Neural cell (in vitro differentiated cells): ENCODE results near the gene STT3B. TPM values are rescaled to one million over a fixed set of nuclear protein-coding genes. Genes with fewer than 3 reads are reported as not detected.

Experiments used
- H2AFZ ChIP-seq: fragments of 200-600, 300-800 bp; sonication (generic), shearing (Covaris generic); 2 replicates; pipeline ENCODE4 v1.6.0; 2014; ENCODE audit warnings: low read depth, mild to moderate bottlenecking, antibody characterized with exemption, low read length, moderate library complexity
- H3F3A ChIP-seq: fragments of 200-600 bp; shearing (Covaris generic); 2 replicates; pipeline ENCODE4 v1.6.1; 2016; ENCODE audit warnings: mild to moderate bottlenecking, moderate library complexity, mixed read lengths, antibody characterized with exemption, low read length; ENCODE audit not compliant: insufficient read depth, poor library complexity, severe bottlenecking
- H3K27ac ChIP-seq: fragments of 200-600, 300-800 bp; sonication (generic), shearing (Covaris generic); 2 replicates; pipeline ENCODE4 v1.5.1; 2014; ENCODE audit warnings: mild to moderate bottlenecking, low read length, moderate library complexity
- H3K27me3 ChIP-seq: fragments of 300-800, 200-600 bp; sonication (generic), shearing (Covaris generic); 2 replicates; pipeline ENCODE4 v1.6.0; 2014; ENCODE audit warnings: mild to moderate bottlenecking, low read depth, low read length, moderate library complexity; ENCODE audit not compliant: insufficient read depth
- H3K36me3 ChIP-seq: fragments of 300-800, 200-600 bp; sonication (generic), shearing (Covaris generic); 2 replicates; pipeline ENCODE4 v1.5.1; 2014; ENCODE audit warnings: mild to moderate bottlenecking, antibody characterized with exemption, low read length, moderate library complexity; ENCODE audit not compliant: insufficient read depth
- H3K4me2 ChIP-seq: fragments of 300-800, 200-600 bp; sonication (generic), shearing (Covaris generic); 2 replicates; pipeline ENCODE4 v1.6.0; 2014; ENCODE audit warnings: mild to moderate bottlenecking, low read length
- H3K4me3 ChIP-seq: fragments of 300-800, 200-600 bp; sonication (generic), shearing (Covaris generic); 2 replicates; pipeline ENCODE4 v1.5.1; 2014; ENCODE audit warnings: mild to moderate bottlenecking, low read length, moderate library complexity
- H3K79me2 ChIP-seq: fragments of 200-600 bp; shearing (Covaris generic); replicated peaks from 2 replicates; pipeline ENCODE4 v1.6.0; 2014; ENCODE audit warnings: mild to moderate bottlenecking, low read length, moderate library complexity; ENCODE audit not compliant: insufficient read depth
- H3K9ac ChIP-seq: fragments of 300-800, 200-600 bp; sonication (generic), shearing (Covaris generic); 2 replicates; pipeline ENCODE4 v1.6.1; 2016; ENCODE audit warnings: mild to moderate bottlenecking, low read length, mixed read lengths
- H3K9me2 ChIP-seq: fragments of 200-600 bp; shearing (Covaris generic); 2 replicates; pipeline ENCODE4 v1.6.1; 2016; ENCODE audit warnings: mild to moderate bottlenecking, low read length, mixed read lengths; ENCODE audit not compliant: insufficient read depth
- H3K9me3 ChIP-seq: fragments of 200-600, 300-800 bp; sonication (generic), shearing (Covaris generic); 2 replicates; pipeline ENCODE4 v1.6.1; 2016; ENCODE audit warnings: mild to moderate bottlenecking, mixed run types, low read length, moderate library complexity, mixed read lengths
- H4K20me1 ChIP-seq: fragments of 200-600 bp; shearing (Covaris generic); 2 replicates; pipeline ENCODE4 v1.6.1; 2016; ENCODE audit warnings: mild to moderate bottlenecking, mixed run types; ENCODE audit not compliant: insufficient read depth
- CTCF ChIP-seq: fragments of 450-650 bp; IDR thresholded peaks from 2 replicates; pipeline ENCODE4 v1.5.1; 2014; ENCODE audit warnings: antibody characterized with exemption, mild to moderate bottlenecking, moderate library complexity; ENCODE audit not compliant: poor library complexity, severe bottlenecking
- EP300 ChIP-seq: fragments of 450-650 bp; conservative IDR thresholded peaks from 2 replicates; pipeline ENCODE4 v1.6.1; 2014; ENCODE audit warnings: antibody characterized with exemption, mild to moderate bottlenecking, moderate library complexity; ENCODE audit not compliant: poor library complexity, severe bottlenecking
- EZH2 ChIP-seq: fragments of 200-600, 300-800 bp; shearing (Covaris generic), sonication (generic); IDR thresholded peaks from 2 replicates; pipeline ENCODE4 v1.6.1; 2014; ENCODE audit warnings: antibody characterized with exemption, low read length, borderline replicate concordance, mild to moderate bottlenecking; ENCODE audit not compliant: insufficient read depth, poor library complexity, severe bottlenecking
- MXI1 ChIP-seq: fragments of 450-650 bp; conservative IDR thresholded peaks from 2 replicates; pipeline ENCODE4 v1.6.1; 2014; ENCODE audit warnings: antibody characterized with exemption, mild to moderate bottlenecking; ENCODE audit not compliant: poor library complexity, severe bottlenecking
- POLR2AphosphoS5 ChIP-seq: IDR thresholded peaks from 2 replicates; pipeline ENCODE4 v1.6.1; 2012
- RAD21 ChIP-seq: fragments of 450-650 bp; conservative IDR thresholded peaks from 2 replicates; pipeline ENCODE4 v1.6.1; 2014; ENCODE audit warnings: antibody characterized with exemption, mild to moderate bottlenecking, moderate library complexity
- REST ChIP-seq: IDR thresholded peaks from 2 replicates; pipeline ENCODE4 v1.6.1; 2012; ENCODE audit warnings: borderline replicate concordance
- SMC3 ChIP-seq: fragments of 450-650 bp; conservative IDR thresholded peaks from 2 replicates; pipeline ENCODE4 v1.6.1; 2014; ENCODE audit warnings: antibody characterized with exemption, mild to moderate bottlenecking, moderate library complexity; ENCODE audit not compliant: poor library complexity
- TAF1 ChIP-seq: IDR thresholded peaks from 2 replicates; pipeline ENCODE4 v1.6.1; 2012; ENCODE audit warnings: low read depth
- polyA plus RNA-seq: library from polyadenylated mRNA; depleted of rRNA; stranded (reverse); fragments of >200 nt; gene quantifications from 2 replicates; pipeline ENCODE4 v1.2.3, GENCODE V29; 2014

Gene STT3B
- polyA plus RNA-seq, 1 donor from 2014 or later = 100 TPM

- Histone ChIP-seq H2AFZ (no peak overlapping the region), H3K27ac (no peak overlapping the region), H3K9me3 (no peaks in the 10 kb centered on the region), H3F3A (peaks cover 3% of the 10 kb centered on the region), H3K4me2 (no peak overlapping the region), H3K79me2 (peaks cover 7% of the 10 kb centered on the region), H3K4me3 (no peak overlapping the region), H3K27me3 (no peaks in the 10 kb centered on the region), H3K9me2 (no peaks in the 10 kb centered on the region), H4K20me1 (no peaks in the 10 kb centered on the region), H3K36me3 (peaks cover 4% of the 10 kb centered on the region), H3K9ac (no peak overlapping the region)
- TF ChIP-seq EP300 (no peak), SMC3 (no peak), TAF1 (no peak), RAD21 (no peak), REST (no peak), CTCF (no peak), EZH2 (no peak), POLR2AphosphoS5 (no peak)
Observed at GRCh38 chr3:31614162-31614921, 81.6 kb downstream of the STT3B start.

- H3K36me3 ChIP-seq = peaks cover 4% of the 10 kb centered on the region
- peaks cover 3% of the 10 kb centered on the region for H3F3A ChIP-seq
- no peaks in the 10 kb centered on the region for H3K27me3 ChIP-seq
- no peak overlapping the region for H3K4me3 ChIP-seq
- H2AFZ ChIP-seq = no peak overlapping the region
- H3K4me2 ChIP-seq = no peak overlapping the region
- H3K9ac ChIP-seq = no peak overlapping the region
- H3K27ac ChIP-seq = no peak overlapping the region
- H3K9me3 ChIP-seq = no peaks in the 10 kb centered on the region
- no peaks in the 10 kb centered on the region for H4K20me1 ChIP-seq
- TF ChIP-seq EP300 = no peak
- no peak for TF ChIP-seq REST
- TF ChIP-seq EZH2 = no peak
- no peak for TF ChIP-seq POLR2AphosphoS5
- no peak for TF ChIP-seq RAD21
- no peak for TF ChIP-seq TAF1
- TF ChIP-seq MXI1 = no peak
- no peak for TF ChIP-seq SMC3
- no peaks in the 10 kb centered on the region for H3K9me2 ChIP-seq
- H3K79me2 ChIP-seq = peaks cover 7% of the 10 kb centered on the region
Observed at GRCh38 chr3:31615071-31615875, 82.5 kb downstream of the STT3B start.
